Esophagus muscularis mucosa (tissue), 4 donors: ENCODE results near the gene GLO1. TPM values are rescaled to one million over a fixed set of nuclear protein-coding genes. Genes with fewer than 3 reads are reported as not detected.

ENCODE experiments used
- DNase-seq: peaks from one replicate; pipeline ENCODE4 v3.0.0-alpha.2; 2017; ENCODE audit errors: extremely low spot score
- H3K27ac ChIP-seq, 4 donors: fragments of 200-600 bp; sonication (generic); replicated peaks in 1 of 4; 1 replicate in 3 of 4; 2 replicates in 1 of 4; pipeline ENCODE4 v1.5.1; 2016 to 2019; ENCODE audit warnings: mild to moderate bottlenecking in 1 of 4
- H3K27me3 ChIP-seq, 4 donors: fragments of 200-600 bp; sonication (generic); one replicate each; pipeline versions ENCODE4 v1.5.1 to v1.6.0; 2016 to 2019
- H3K36me3 ChIP-seq, 4 donors: fragments of 200-600 bp; sonication (generic); one replicate each; pipeline ENCODE4 v1.5.1; 2016 to 2019
- H3K4me1 ChIP-seq, 4 donors: fragments of 200-600 bp; sonication (generic); one replicate each; pipeline ENCODE4 v1.5.1; 2016 to 2019
- H3K4me3 ChIP-seq, 4 donors: fragments of 200-600 bp; sonication (generic); 1 replicate in 2 of 4; 2 replicates in 2 of 4; pipeline ENCODE4 v1.5.1; 2016 to 2019; ENCODE audit warnings: mild to moderate bottlenecking in 4 of 4, moderate library complexity in 1 of 4
- H3K9me3 ChIP-seq, 4 donors: fragments of 200-600 bp; sonication (generic); 1 replicate in 3 of 4; 2 replicates in 1 of 4; pipeline ENCODE4 v1.5.1; 2016 to 2019
- EP300 ChIP-seq: sonication (generic); formaldehyde crosslinking; IDR thresholded peaks from one replicate; pipeline ENCODE4 v1.6.1; 2017; ENCODE audit warnings: antibody characterized with exemption
- POLR2A ChIP-seq: fragments of 450-650 bp; IDR thresholded peaks from one replicate; pipeline ENCODE4 v1.6.1; 2017; ENCODE audit warnings: antibody characterized with exemption, moderate library complexity, mild to moderate bottlenecking, low read depth
- POLR2AphosphoS5 ChIP-seq, 2 donors: sonication (generic); formaldehyde crosslinking; IDR thresholded peaks; one replicate each; pipeline ENCODE4 v1.6.1; 2017; ENCODE audit warnings: antibody characterized with exemption in 2 of 2
- WGBS: methylation state at CpG from one replicate; pipeline ENCODE4 v1.1.5; 2018; 5-methylcytosine and 5-hydroxymethylcytosine counted together
- intact Hi-C: fragments of 100-400 bp; cut with DNase I; formaldehyde crosslinking; loops from one replicate; pipeline ENCODE4 v1.15.1; 2023
- total RNA-seq, 4 donors: library from RNA; depleted of rRNA; stranded (reverse); fragments of >200 nt; gene quantifications; one replicate each; pipeline versions ENCODE4 v1.1.0 to v1.2.1, GENCODE V29; 2016
- TF ChIP-seq, protein P1 (sequence below), 3 experiments: fragments of 200-600 bp in 2 of 3; fragments of 450-650 bp in 1 of 3; sonication (generic) in 2 of 3; IDR thresholded peaks; one replicate each; pipeline ENCODE4 v1.5.1; 2017 to 2019; ENCODE audit warnings: antibody characterized with exemption in 3 of 3, mild to moderate bottlenecking in 2 of 3, moderate library complexity in 1 of 3

Gene GLO1
- total RNA-seq, 4 donors from 2014 or later, result 61.5 to 92.5 (median 70.4) TPM

- no peak for DNase-seq
- Histone ChIP-seq H3K36me3 (no peaks in the 10 kb centered on the region), H3K27me3 (peaks cover 0 to 10% (median 0%) of the 10 kb centered on the region in 4 donors), H3K4me3 (no peak overlapping the region), H3K9me3 (peaks cover 0 to 4% (median 0%) of the 10 kb centered on the region in 4 donors), H3K27ac (no peak overlapping the region), H3K4me1 (peaks cover 0 to 13% (median 0%) of the 10 kb centered on the region in 4 donors)
- intact Hi-C loops, result no loop called here
- no peak for TF ChIP-seq POLR2A
- TF ChIP-seq, protein P1, sequence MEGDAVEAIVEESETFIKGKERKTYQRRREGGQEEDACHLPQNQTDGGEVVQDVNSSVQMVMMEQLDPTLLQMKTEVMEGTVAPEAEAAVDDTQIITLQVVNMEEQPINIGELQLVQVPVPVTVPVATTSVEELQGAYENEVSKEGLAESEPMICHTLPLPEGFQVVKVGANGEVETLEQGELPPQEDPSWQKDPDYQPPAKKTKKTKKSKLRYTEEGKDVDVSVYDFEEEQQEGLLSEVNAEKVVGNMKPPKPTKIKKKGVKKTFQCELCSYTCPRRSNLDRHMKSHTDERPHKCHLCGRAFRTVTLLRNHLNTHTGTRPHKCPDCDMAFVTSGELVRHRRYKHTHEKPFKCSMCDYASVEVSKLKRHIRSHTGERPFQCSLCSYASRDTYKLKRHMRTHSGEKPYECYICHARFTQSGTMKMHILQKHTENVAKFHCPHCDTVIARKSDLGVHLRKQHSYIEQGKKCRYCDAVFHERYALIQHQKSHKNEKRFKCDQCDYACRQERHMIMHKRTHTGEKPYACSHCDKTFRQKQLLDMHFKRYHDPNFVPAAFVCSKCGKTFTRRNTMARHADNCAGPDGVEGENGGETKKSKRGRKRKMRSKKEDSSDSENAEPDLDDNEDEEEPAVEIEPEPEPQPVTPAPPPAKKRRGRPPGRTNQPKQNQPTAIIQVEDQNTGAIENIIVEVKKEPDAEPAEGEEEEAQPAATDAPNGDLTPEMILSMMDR (IDR thresholded peaks at IDR 0.05), result no peak
- WGBS, result 78% methylated on average over 5 of the region's 5 CpGs
Observed at GRCh38 chr6:38724343-38724742, 21.4 kb upstream of the GLO1 start.

GRCh38 chr6:38723783-38724182 lies 20.8 kb upstream of the GLO1 start:
- H3K4me1 ChIP-seq, result peaks cover 0 to 13% (median 0%) of the 10 kb centered on the region in 4 donors
- no peak overlapping the region for H3K4me3 ChIP-seq
- peaks cover 0 to 4% (median 0%) of the 10 kb centered on the region in 4 donors for H3K9me3 ChIP-seq
- intact Hi-C loops, result no loop called here
- H3K27me3 ChIP-seq, result peaks cover 0 to 14% (median 0%) of the 10 kb centered on the region in 4 donors
- TF ChIP-seq POLR2A (no peak), EP300 (no peak), POLR2AphosphoS5 (IDR thresholded peaks at IDR 0.05) (no peak)
- TF ChIP-seq, protein P1 (IDR thresholded peaks at IDR 0.05), result no peak
- no peak for DNase-seq
- WGBS, result 94% methylated on average over 5 of the region's 5 CpGs
- H3K27ac ChIP-seq, result no peak overlapping the region
- no peaks in the 10 kb centered on the region for H3K36me3 ChIP-seq

- Histone ChIP-seq H3K27me3 (peaks cover 0 to 14% (median 0%) of the 10 kb centered on the region in 4 donors), H3K27ac (no peak overlapping the region), H3K4me3 (no peak overlapping the region), H3K4me1 (peaks cover 0 to 13% (median 0%) of the 10 kb centered on the region in 4 donors), H3K36me3 (no peaks in the 10 kb centered on the region), H3K9me3 (peaks cover 0 to 4% (median 0%) of the 10 kb centered on the region in 4 donors)
- TF ChIP-seq EP300, result no peak
- DNase-seq, result no peak
- 94% methylated on average over 26 of the region's 26 CpGs for WGBS
- intact Hi-C loops, result no loop called here
Observed at GRCh38 chr6:38722727-38723334, 19.9 kb upstream of the GLO1 start.

- Histone ChIP-seq H3K27me3 (peaks cover 0 to 17% (median 0%) of the 10 kb centered on the region in 4 donors), H3K4me1 (peaks cover 0 to 13% (median 0%) of the 10 kb centered on the region in 4 donors), H3K4me3 (no peak overlapping the region), H3K9me3 (peaks cover 0 to 4% (median 0%) of the 10 kb centered on the region in 4 donors), H3K36me3 (no peaks in the 10 kb centered on the region), H3K27ac (no peak overlapping the region)
- TF ChIP-seq EP300 (no peak), POLR2A (no peak), POLR2AphosphoS5 (IDR thresholded peaks at IDR 0.05) (no peak)
- TF ChIP-seq, protein P1 (IDR thresholded peaks at IDR 0.05), result no peak
- intact Hi-C loops, result no loop called here
- WGBS, result 52% methylated on average over 3 of the region's 3 CpGs
- no peak for DNase-seq
Observed at GRCh38 chr6:38722038-38722437, 19.1 kb upstream of the GLO1 start.

- H3K27ac ChIP-seq, result no peak overlapping the region
- intact Hi-C loops, result no loop called here
- H3K9me3 ChIP-seq, result peaks cover 0 to 4% (median 0%) of the 10 kb centered on the region in 4 donors
- no peak for TF ChIP-seq EP300
- no peak for TF ChIP-seq POLR2A
- TF ChIP-seq, protein P1 (IDR thresholded peaks at IDR 0.05), result no peak
- no peak for TF ChIP-seq POLR2AphosphoS5 (IDR thresholded peaks at IDR 0.05)
- WGBS, result 16% methylated on average over 2 of the region's 2 CpGs
- DNase-seq, result no peak
- no peak overlapping the region for H3K4me3 ChIP-seq
- H3K27me3 ChIP-seq, result peaks cover 0 to 33% (median 1%) of the 10 kb centered on the region in 4 donors
- peaks cover 1 to 15% (median 2%) of the 10 kb centered on the region in 4 donors for H3K4me1 ChIP-seq
- no peaks in the 10 kb centered on the region for H3K36me3 ChIP-seq
Observed at GRCh38 chr6:38720295-38720694, 17.4 kb upstream of the GLO1 start.
